GM18951 (cell line): ENCODE data around the gene RNU5B-1.
"Not testable (repeated sequence)": the region's sequence is repeated elsewhere in the genome, so short reads cannot be mapped to it uniquely, and the experiment has no call there.

Experiments used
- POLR2A ChIP-seq: IDR thresholded peaks from 4 replicates; pipeline ENCODE4 v1.6.1; 2011; ENCODE audit warnings: mild to moderate bottlenecking; ENCODE audit not compliant: insufficient read length, insufficient read depth; ENCODE audit errors: extremely low read depth
- in situ Hi-C: fragments of 300-500 bp; cut with MboI; formaldehyde crosslinking; loops from one replicate; pipeline ENCODE4 v1.12.0; 2022; ENCODE audit warnings: low sequenced_read_pairs, mixed read lengths, inconsistent platforms; ENCODE audit not compliant: unreplicated experiment

Gene RNU5B-1

DNA sequence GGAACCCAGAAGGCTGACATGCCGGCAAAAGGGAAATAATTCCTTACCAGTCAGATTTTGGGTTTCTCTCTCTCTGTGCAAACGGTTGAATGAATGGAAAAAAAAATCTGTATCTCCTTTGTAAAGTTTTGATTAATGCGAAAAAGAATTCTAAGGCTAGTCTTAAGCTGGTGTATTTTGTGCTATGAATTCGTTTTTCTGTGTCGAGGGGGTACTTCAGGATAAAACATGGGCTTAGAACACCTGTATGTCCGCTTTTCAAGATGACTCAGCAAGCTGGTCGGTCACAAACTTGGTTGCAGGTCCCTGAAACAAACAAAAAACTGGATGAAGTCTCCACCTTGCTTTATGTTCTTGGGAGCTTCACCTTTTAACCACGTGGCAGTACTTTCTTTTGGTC is 44.9 kb downstream of the RNU5B-1 start:
- in situ Hi-C loops = no loop called here
- no peak for TF ChIP-seq POLR2A

DNA sequence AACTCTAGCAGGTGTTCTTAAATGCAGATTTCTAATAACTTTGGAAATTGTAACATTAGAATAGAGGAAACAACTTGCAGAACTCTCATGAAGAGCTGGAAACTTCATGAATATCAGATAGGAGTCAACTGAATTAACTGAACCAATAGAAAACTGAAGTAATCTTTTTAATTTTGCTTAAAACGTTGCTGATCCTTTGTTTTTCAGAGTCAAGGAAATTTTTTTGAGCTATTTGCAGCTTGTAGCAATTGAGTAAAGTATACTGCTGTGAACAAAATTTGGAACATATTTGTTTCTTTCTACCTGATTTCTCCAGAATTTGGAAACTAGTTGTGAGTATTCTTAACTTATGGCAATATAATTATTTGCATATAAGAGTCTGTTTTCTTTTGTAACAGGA is 47.5 kb downstream of the RNU5B-1 start:
- in situ Hi-C loops = not testable (repeated sequence)
